Nephron (organoid): ENCODE measurements around the gene PDE6B.

ENCODE experiments used
- H3K27ac Mint-ChIP-seq, 3 experiments: 2 replicates each; pipeline ENCODE4 v1.8.0; 2020; ENCODE audit warnings: mixed read lengths in 3 of 3, mild to moderate bottlenecking in 2 of 3, moderate library complexity in 1 of 3
- H3K27me3 Mint-ChIP-seq: 2 replicates; pipeline ENCODE4 v1.8.0; 2021; ENCODE audit warnings: low read depth, mild to moderate bottlenecking, moderate library complexity, mixed read lengths
- H3K36me3 Mint-ChIP-seq: 2 replicates; pipeline ENCODE4 v1.8.0; 2020; ENCODE audit warnings: low read depth, mixed read lengths
- H3K4me1 Mint-ChIP-seq: 2 replicates; pipeline ENCODE4 v1.8.0; 2020; ENCODE audit warnings: mixed read lengths
- H3K4me3 Mint-ChIP-seq, 3 experiments: 2 replicates each; pipeline ENCODE4 v1.8.0; 2020; ENCODE audit warnings: mild to moderate bottlenecking in 3 of 3, mixed read lengths in 3 of 3, moderate library complexity in 2 of 3
- H3K9me3 Mint-ChIP-seq: 2 replicates; pipeline ENCODE4 v1.8.0; 2020; ENCODE audit warnings: mixed read lengths
- CTCF ChIP-seq, 3 experiments: fragments of 200-600 bp; sonication (generic); IDR thresholded peaks; one replicate each; pipeline ENCODE4 v1.5.0; 2021; ENCODE audit warnings: antibody characterized with exemption in 3 of 3; ENCODE audit not compliant: unreplicated experiment in 3 of 3

Gene PDE6B

DNA sequence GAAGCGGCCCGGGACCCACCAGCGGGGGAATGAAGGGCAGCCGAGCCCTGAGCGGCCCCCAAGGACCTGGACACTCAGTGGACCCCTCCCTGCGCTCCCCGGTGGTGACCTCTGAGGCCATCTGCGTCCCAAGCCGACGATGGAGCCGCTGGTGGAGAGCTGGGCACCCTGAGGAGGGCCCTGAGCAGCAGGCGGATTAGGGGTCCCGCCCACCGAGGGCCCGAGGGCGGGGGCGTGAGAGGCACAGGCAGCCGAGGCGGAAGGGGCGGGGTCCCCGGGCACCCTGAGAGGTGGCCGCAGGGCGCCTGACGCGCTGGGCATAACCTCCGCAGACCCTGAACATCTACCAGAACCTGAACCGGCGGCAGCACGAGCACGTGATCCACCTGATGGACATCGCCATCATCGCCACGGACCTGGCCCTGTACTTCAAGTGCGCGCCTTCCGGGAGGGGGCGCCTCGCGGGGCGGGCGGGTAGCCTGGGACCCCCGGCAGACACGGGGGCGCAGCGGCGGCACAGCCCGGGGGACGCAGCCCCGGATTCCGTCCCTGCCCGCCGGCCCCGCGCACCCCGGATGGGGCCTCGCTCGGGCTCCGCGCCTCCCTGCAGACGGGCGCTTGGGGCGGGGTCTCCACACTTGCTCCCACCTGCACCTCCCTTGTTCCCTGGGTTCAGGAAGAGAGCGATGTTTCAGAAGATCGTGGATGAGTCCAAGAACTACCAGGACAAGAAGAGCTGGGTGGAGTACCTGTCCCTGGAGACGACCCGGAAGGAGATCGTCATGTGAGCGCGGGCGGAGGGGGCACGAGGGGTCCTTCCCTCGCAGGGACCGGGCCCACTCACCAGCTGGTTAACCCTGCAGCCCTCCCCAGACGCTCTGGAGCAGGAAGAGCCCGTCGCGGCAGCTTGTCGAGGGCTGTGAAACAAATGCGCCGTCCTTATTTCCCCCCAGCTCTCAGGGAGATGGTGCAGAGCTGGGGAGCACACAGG, 38.4 kb downstream of the PDE6B start:
- TF ChIP-seq CTCF (IDR thresholded peaks at IDR 0.05; ENCODE audit: unreplicated experiment in 3 of 3), result peak in 1 of 3 experiments; percentile 12
- H3K4me1 Mint-ChIP-seq, result no peaks in the 10 kb centered on the region
- H3K27me3 Mint-ChIP-seq, result peaks cover 3% of the 10 kb centered on the region
- peak overlapping the region in 1 of 3 experiments; percentile 46 for H3K27ac Mint-ChIP-seq
- peaks cover 12% of the 10 kb centered on the region for H3K36me3 Mint-ChIP-seq
- peak overlapping the region; percentile 77 to 82 (median 82) for H3K4me3 Mint-ChIP-seq
- H3K9me3 Mint-ChIP-seq, result no peaks in the 10 kb centered on the region

GRCh38 chr4:664713-665231, 39.4 kb downstream of the PDE6B start:
- no peaks in the 10 kb centered on the region for H3K9me3 Mint-ChIP-seq
- H3K27me3 Mint-ChIP-seq, result peaks cover 3% of the 10 kb centered on the region
- peaks cover 11% of the 10 kb centered on the region for H3K36me3 Mint-ChIP-seq
- no peak overlapping the region for H3K27ac Mint-ChIP-seq
- H3K4me3 Mint-ChIP-seq, result peak overlapping the region; percentile 40 to 63 (median 56)
- no peaks in the 10 kb centered on the region for H3K4me1 Mint-ChIP-seq
- no peak for TF ChIP-seq CTCF (IDR thresholded peaks at IDR 0.05; ENCODE audit: unreplicated experiment in 3 of 3)

- no peak for TF ChIP-seq CTCF (IDR thresholded peaks at IDR 0.05; ENCODE audit: unreplicated experiment in 3 of 3)
- Mint-ChIP-seq H3K4me1 (no peaks in the 10 kb centered on the region), H3K9me3 (no peaks in the 10 kb centered on the region), H3K27me3 (peaks cover 3% of the 10 kb centered on the region), H3K36me3 (peaks cover 7% of the 10 kb centered on the region), H3K27ac (no peak overlapping the region), H3K4me3 (no peak overlapping the region)
These were observed 40.0 kb downstream of the PDE6B start for GRCh38 chr4:665381-665750.

- Mint-ChIP-seq H3K27ac (no peak overlapping the region), H3K4me3 (no peak overlapping the region), H3K4me1 (no peaks in the 10 kb centered on the region), H3K9me3 (no peaks in the 10 kb centered on the region), H3K36me3 (peaks cover 7% of the 10 kb centered on the region), H3K27me3 (peaks cover 3% of the 10 kb centered on the region)
- TF ChIP-seq CTCF (IDR thresholded peaks at IDR 0.05; ENCODE audit: unreplicated experiment in 3 of 3), result no peak
These were observed 40.5 kb downstream of the PDE6B start for GRCh38 chr4:665751-666435.

DNA sequence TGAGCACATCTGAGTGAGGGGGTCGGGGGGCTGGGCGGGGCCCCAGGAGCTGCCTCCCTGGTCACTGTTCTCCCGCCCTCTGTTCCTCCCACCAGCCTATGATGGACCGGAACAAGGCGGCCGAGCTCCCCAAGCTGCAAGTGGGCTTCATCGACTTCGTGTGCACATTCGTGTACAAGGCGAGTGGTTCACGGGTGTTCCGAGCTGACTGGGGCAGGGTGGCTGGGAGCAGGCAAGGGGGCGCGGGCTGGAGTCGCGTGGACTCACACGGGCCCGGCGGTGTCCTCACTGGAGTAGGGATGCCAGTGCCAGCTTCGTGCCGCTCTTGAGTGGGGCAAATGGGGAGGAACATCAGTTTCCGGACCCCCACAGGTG, 41.0 kb downstream of the PDE6B start:
- H3K4me3 Mint-ChIP-seq, result no peak overlapping the region
- peaks cover 10% of the 10 kb centered on the region for H3K36me3 Mint-ChIP-seq
- H3K9me3 Mint-ChIP-seq, result no peaks in the 10 kb centered on the region
- TF ChIP-seq CTCF (IDR thresholded peaks at IDR 0.05; ENCODE audit: unreplicated experiment in 3 of 3), result no peak
- no peak overlapping the region for H3K27ac Mint-ChIP-seq
- no peaks in the 10 kb centered on the region for H3K4me1 Mint-ChIP-seq
- H3K27me3 Mint-ChIP-seq, result peaks cover 3% of the 10 kb centered on the region
